ENCODE measurements around the gene KIF5A.

Gene KIF5A

GRCh38 chr12:57606399-57606798 lies 56.6 kb downstream of the KIF5A start:
- no peak for TF ChIP-seq EP300 (IDR thresholded peaks at IDR 0.05; ENCODE audit: borderline replicate concordance)
- TF ChIP-seq ZBTB7A (IDR thresholded peaks at IDR 0.05; ENCODE audit: low read depth) = no peak
- no peak for TF ChIP-seq MAX (IDR thresholded peaks at IDR 0.05)
- no peak for TF ChIP-seq TCF12 (IDR thresholded peaks at IDR 0.05; ENCODE audit: low read depth)
- TF ChIP-seq TAF1 (IDR thresholded peaks at IDR 0.05; ENCODE audit: low read depth) = no peak
- no peak for TF ChIP-seq FOXM1 (IDR thresholded peaks at IDR 0.05; ENCODE audit: borderline replicate concordance, low read depth)
- TF ChIP-seq RAD21 (IDR thresholded peaks at IDR 0.05; ENCODE audit: low read depth) = no peak

GRCh38 chr12:57606821-57607220 lies 57.0 kb downstream of the KIF5A start:
- no peak for TF ChIP-seq FOXM1 (IDR thresholded peaks at IDR 0.05; ENCODE audit: borderline replicate concordance, low read depth)
- no peak for TF ChIP-seq REST (IDR thresholded peaks at IDR 0.05; ENCODE audit: low read depth)
- TF ChIP-seq ZBTB7A (IDR thresholded peaks at IDR 0.05; ENCODE audit: low read depth) = no peak
- TF ChIP-seq EP300 (IDR thresholded peaks at IDR 0.05; ENCODE audit: borderline replicate concordance) = no peak
- no peak for TF ChIP-seq MAX (IDR thresholded peaks at IDR 0.05)
- no peak for TF ChIP-seq TCF12 (IDR thresholded peaks at IDR 0.05; ENCODE audit: low read depth)
- no peak for TF ChIP-seq YY1 (IDR thresholded peaks at IDR 0.05; ENCODE audit: low read depth)
- no peak for TF ChIP-seq TEAD4 (IDR thresholded peaks at IDR 0.05)
- TF ChIP-seq EGR1 (IDR thresholded peaks at IDR 0.05) = no peak
- no peak for TF ChIP-seq USF1 (IDR thresholded peaks at IDR 0.05)
- no peak for TF ChIP-seq RAD21 (IDR thresholded peaks at IDR 0.05; ENCODE audit: low read depth)
- TF ChIP-seq CEBPB (IDR thresholded peaks at IDR 0.05) = no peak
- no peak for TF ChIP-seq TAF1 (IDR thresholded peaks at IDR 0.05; ENCODE audit: low read depth)

- TF ChIP-seq CREB1 (IDR thresholded peaks at IDR 0.05; ENCODE audit: low read depth) = no peak
- TF ChIP-seq ZBTB7A (IDR thresholded peaks at IDR 0.05; ENCODE audit: low read depth) = no peak
- TF ChIP-seq EGR1 (IDR thresholded peaks at IDR 0.05) = no peak
- no peak for TF ChIP-seq USF1 (IDR thresholded peaks at IDR 0.05)
- TF ChIP-seq TCF12 (IDR thresholded peaks at IDR 0.05; ENCODE audit: low read depth) = no peak
- TF ChIP-seq TEAD4 (IDR thresholded peaks at IDR 0.05) = no peak
- TF ChIP-seq EP300 (IDR thresholded peaks at IDR 0.05; ENCODE audit: borderline replicate concordance) = no peak
- TF ChIP-seq MAX (IDR thresholded peaks at IDR 0.05) = no peak
- TF ChIP-seq CEBPB (IDR thresholded peaks at IDR 0.05) = no peak
- no peak for TF ChIP-seq NFIC (IDR thresholded peaks at IDR 0.05)
These were observed 58.3 kb downstream of the KIF5A start for GRCh38 chr12:57607958-57608663.

GRCh38 chr12:57609101-57609780 lies 59.4 kb downstream of the KIF5A start:
- TF ChIP-seq TAF1 (IDR thresholded peaks at IDR 0.05; ENCODE audit: low read depth) (no peak), EGR1 (IDR thresholded peaks at IDR 0.05) (no peak), TCF12 (IDR thresholded peaks at IDR 0.05; ENCODE audit: low read depth) (no peak), CREB1 (IDR thresholded peaks at IDR 0.05; ENCODE audit: low read depth) (no peak), CEBPB (IDR thresholded peaks at IDR 0.05) (no peak), TEAD4 (IDR thresholded peaks at IDR 0.05) (no peak)

GRCh38 chr12:57609781-57610553 lies 60.1 kb downstream of the KIF5A start:
- TF ChIP-seq MAX (IDR thresholded peaks at IDR 0.05) = no peak
- no peak for TF ChIP-seq EP300 (IDR thresholded peaks at IDR 0.05; ENCODE audit: borderline replicate concordance)
- TF ChIP-seq USF1 (IDR thresholded peaks at IDR 0.05) = no peak
- no peak for TF ChIP-seq TAF1 (IDR thresholded peaks at IDR 0.05; ENCODE audit: low read depth)
- TF ChIP-seq TCF12 (IDR thresholded peaks at IDR 0.05; ENCODE audit: low read depth) = no peak
- no peak for TF ChIP-seq TEAD4 (IDR thresholded peaks at IDR 0.05)
- no peak for TF ChIP-seq CEBPB (IDR thresholded peaks at IDR 0.05)
- TF ChIP-seq EGR1 (IDR thresholded peaks at IDR 0.05) = no peak
- no peak for TF ChIP-seq RAD21 (IDR thresholded peaks at IDR 0.05; ENCODE audit: low read depth)
- no peak for TF ChIP-seq YY1 (IDR thresholded peaks at IDR 0.05; ENCODE audit: low read depth)
- no peak for TF ChIP-seq CREB1 (IDR thresholded peaks at IDR 0.05; ENCODE audit: low read depth)
- TF ChIP-seq REST (IDR thresholded peaks at IDR 0.05; ENCODE audit: low read depth) = no peak
- no peak for TF ChIP-seq ZBTB7A (IDR thresholded peaks at IDR 0.05; ENCODE audit: low read depth)
- TF ChIP-seq FOXM1 (IDR thresholded peaks at IDR 0.05; ENCODE audit: borderline replicate concordance, low read depth) = no peak
- TF ChIP-seq NFIC (IDR thresholded peaks at IDR 0.05) = no peak

All from Ishikawa (cell line).